ENCODE data around the gene GAD1.

Gene GAD1

GRCh38 chr2:170818752-170819470, 2.2 kb downstream of the GAD1 start:
- WGBS, 2 experiments (ENCODE audit: insufficient coverage in 2 of 2): 2 to 3% methylated on average over 12 to 20 of the region's 30 CpGs
- H3K4me1 ChIP-seq (ENCODE audit: control insufficient read depth, insufficient read depth, low read length, poor library complexity, severe bottlenecking): peaks cover 9% of the 10 kb centered on the region
- H3K36me3 ChIP-seq (ENCODE audit: control insufficient read depth, insufficient read depth, low read length): peaks cover 28% of the 10 kb centered on the region
- no peak overlapping the region for H3K27ac ChIP-seq (ENCODE audit: low read depth, low read length, severe bottlenecking)
- peak overlapping the region; percentile 66 for H3K4me3 ChIP-seq (ENCODE audit: extremely low read depth, insufficient read depth, low read length, poor library complexity, severe bottlenecking)
- H3K9me3 ChIP-seq (ENCODE audit: control insufficient read depth, low read length): no peaks in the 10 kb centered on the region

DNA sequence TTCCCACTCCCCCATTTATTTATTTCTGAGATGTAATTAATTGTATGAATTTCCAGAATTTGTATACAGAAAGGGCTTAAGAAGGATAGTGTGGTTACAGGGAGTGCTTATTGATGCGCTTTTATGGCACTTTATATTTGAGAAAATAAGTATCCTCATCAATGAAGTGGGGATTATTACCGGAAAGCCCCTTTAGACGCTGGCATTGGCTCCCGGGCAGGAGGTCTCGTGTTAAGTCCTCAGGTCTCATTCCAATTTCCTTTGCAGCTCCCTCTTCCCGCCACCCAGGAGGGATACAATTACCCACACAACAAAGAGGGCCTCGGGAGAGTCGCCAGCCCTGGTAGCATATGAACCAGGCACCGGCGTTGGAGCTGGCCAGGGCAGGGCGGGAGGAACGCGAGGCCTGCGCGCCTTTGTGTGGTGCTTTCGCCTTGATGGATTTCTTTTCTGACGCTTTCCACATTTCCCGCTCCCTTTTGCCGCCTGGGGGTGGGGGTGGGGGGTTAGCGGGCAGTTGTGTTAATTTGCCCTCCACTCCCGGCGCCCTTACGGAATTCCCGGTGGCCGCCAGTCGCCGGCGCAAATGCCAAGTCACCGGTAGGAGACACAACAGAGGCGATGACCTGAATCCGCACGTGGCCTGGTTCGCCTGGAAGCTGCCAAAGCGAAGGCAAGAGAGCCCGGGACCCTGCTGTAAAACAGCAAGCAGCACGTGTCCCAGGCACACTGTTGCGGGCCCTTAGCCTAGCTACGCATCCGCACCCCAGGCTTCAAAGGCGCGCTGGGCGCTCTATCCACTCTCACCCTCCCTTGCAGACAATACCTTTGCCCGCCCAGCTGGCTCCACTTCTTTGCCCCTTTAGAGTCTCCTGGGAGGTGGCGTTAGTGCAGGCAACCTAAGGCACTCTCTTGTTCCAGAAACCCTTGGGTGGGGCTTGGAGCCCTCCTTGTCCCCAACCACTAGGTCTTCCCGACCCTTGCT, 3.3 kb downstream of the GAD1 start:
- no peak overlapping the region for H3K27ac ChIP-seq (ENCODE audit: low read depth, low read length, severe bottlenecking)
- peak overlapping the region; percentile 66 for H3K4me3 ChIP-seq (ENCODE audit: extremely low read depth, insufficient read depth, low read length, poor library complexity, severe bottlenecking)
- H3K9me3 ChIP-seq (ENCODE audit: control insufficient read depth, low read length): no peaks in the 10 kb centered on the region
- 70 to 77% methylated on average over 31 to 34 of the region's 45 CpGs for WGBS, 2 experiments (ENCODE audit: insufficient coverage in 2 of 2)
- peaks cover 6% of the 10 kb centered on the region for H3K4me1 ChIP-seq (ENCODE audit: control insufficient read depth, insufficient read depth, low read length, poor library complexity, severe bottlenecking)
- peaks cover 38% of the 10 kb centered on the region for H3K36me3 ChIP-seq (ENCODE audit: control insufficient read depth, insufficient read depth, low read length)

DNA sequence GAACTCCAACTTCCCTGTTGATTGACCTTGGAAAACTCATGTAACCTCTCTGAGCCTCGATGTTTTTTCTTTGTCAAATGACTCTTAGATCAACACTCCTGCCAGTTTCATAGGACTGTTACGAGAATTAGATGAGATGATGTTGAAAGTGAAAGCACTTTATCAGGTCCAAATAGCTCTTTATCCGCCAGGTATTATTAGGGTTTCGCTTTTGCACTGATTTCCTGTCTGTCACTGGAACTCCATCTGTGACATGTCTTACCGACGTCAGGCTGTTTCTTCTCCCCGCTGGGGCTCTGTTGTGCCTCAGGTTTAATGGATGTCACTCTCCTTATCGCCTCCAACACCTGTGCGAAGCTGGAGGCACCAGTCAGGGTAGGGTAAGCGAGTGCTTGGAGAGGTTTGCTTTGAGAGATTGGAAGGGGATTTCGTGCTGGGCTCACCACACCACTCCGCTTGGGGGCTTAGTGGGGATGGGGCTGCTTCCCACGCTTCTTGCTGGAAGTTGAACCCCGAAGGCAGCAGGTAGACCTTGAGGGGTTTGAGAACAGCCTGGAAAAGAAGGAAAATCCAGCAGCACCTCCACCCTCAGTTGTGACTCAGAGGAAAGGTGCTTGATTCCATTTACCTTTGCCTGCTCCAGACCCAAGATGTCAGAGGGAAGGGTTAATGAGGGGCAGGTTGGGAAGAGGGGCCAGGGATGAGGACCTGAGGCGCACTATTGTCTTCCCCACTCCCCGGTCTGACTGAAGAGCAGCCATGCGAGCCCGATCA, 4.3 kb downstream of the GAD1 start:
- peaks cover 5% of the 10 kb centered on the region for H3K4me1 ChIP-seq (ENCODE audit: control insufficient read depth, insufficient read depth, low read length, poor library complexity, severe bottlenecking)
- no peaks in the 10 kb centered on the region for H3K9me3 ChIP-seq (ENCODE audit: control insufficient read depth, low read length)
- H3K27ac ChIP-seq (ENCODE audit: low read depth, low read length, severe bottlenecking): no peak overlapping the region
- H3K4me3 ChIP-seq (ENCODE audit: extremely low read depth, insufficient read depth, low read length, poor library complexity, severe bottlenecking): peak overlapping the region; percentile 8
- H3K36me3 ChIP-seq (ENCODE audit: control insufficient read depth, insufficient read depth, low read length): peaks cover 42% of the 10 kb centered on the region
- WGBS, 2 experiments (ENCODE audit: insufficient coverage in 2 of 2): 77 to 84% methylated on average over 11 to 16 of the region's 18 CpGs

DNA sequence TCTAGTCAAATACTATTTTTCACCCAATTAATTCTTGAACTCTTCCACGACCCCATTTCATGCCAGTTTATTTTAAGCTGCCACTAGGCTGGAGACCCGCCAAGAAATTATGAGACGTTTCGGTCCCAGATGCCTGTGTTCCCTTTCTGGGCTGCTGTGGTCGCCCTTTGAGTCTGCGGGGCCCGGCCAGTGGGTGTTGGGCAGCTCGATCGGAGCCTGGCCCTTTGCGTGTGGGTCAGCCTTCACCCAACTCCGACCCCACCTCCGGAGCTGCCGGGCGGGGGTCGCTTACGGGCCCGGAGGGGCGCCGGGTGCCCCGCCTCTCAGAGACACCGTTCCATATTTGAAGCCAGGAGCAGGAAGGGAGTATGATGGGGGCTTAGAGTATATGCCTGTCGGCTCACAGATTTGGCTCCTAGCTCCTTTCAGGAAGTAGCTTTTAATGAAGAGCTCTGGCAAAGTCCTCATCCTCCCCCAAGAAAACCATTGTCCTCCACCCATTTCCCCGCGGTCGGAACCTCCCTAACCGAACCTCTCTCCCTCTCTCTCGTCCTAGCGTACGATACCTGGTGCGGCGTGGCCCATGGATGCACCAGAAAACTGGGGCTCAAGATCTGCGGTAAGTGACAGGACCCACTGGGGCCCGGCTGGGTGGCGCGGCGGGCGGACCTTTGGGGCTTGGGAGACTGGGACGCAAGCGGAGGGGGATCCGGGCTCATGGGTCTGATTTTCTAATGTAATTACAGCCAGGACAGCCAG, 5.0 kb downstream of the GAD1 start:
- Histone ChIP-seq H3K4me3 (ENCODE audit: extremely low read depth, insufficient read depth, low read length, poor library complexity, severe bottlenecking) (no peak overlapping the region), H3K27ac (ENCODE audit: low read depth, low read length, severe bottlenecking) (no peak overlapping the region), H3K9me3 (ENCODE audit: control insufficient read depth, low read length) (no peaks in the 10 kb centered on the region), H3K36me3 (ENCODE audit: control insufficient read depth, insufficient read depth, low read length) (peaks cover 43% of the 10 kb centered on the region), H3K4me1 (ENCODE audit: control insufficient read depth, insufficient read depth, low read length, poor library complexity, severe bottlenecking) (peaks cover 5% of the 10 kb centered on the region)
- WGBS, 2 experiments (ENCODE audit: insufficient coverage in 2 of 2): 71 to 84% methylated on average over 28 to 38 of the region's 40 CpGs

DNA sequence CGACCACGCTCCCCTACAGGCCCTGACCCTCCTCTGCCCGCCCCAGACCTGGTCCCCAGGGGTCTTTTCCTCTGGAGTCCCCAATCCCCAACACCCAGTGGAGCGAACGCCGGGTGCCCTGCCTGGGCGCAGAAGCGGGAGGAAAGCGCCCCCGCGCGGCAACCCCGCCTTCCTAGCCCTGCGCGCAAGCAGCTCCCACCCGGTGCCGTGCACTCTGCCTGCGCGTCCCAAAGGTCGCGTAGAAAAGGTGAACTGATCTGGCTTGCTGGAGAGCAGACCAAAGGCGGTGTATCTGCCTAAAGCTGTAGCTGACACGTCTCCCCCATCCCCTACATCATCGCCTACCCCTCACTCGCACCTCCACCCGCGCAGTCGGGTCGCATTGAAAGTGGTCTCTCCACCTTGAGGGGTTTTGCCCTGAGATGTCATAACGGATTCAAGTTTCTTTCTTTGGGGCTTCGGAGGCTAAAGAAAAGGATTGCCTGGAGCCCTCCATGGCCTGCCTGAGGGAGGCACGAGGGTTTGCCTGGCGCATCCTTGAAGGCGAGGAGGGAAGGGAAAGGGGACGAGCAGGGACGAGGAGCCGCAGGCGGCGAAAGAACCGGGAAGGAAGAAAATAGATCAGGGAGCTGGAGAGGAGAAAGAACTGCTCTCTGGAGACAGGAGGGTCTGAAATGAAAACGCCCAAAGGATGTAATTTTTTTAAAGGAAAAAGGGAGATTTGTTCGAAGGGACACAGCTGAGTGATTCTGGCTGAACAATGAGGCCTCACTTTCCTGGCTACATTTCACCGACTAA, 5.8 kb downstream of the GAD1 start:
- peaks cover 5% of the 10 kb centered on the region for H3K4me1 ChIP-seq (ENCODE audit: control insufficient read depth, insufficient read depth, low read length, poor library complexity, severe bottlenecking)
- 72 to 75% methylated on average over 31 to 40 of the region's 43 CpGs for WGBS, 2 experiments (ENCODE audit: insufficient coverage in 2 of 2)
- no peaks in the 10 kb centered on the region for H3K9me3 ChIP-seq (ENCODE audit: control insufficient read depth, low read length)
- H3K36me3 ChIP-seq (ENCODE audit: control insufficient read depth, insufficient read depth, low read length): peaks cover 50% of the 10 kb centered on the region
- H3K27ac ChIP-seq (ENCODE audit: low read depth, low read length, severe bottlenecking): no peak overlapping the region
- H3K4me3 ChIP-seq (ENCODE audit: extremely low read depth, insufficient read depth, low read length, poor library complexity, severe bottlenecking): no peak overlapping the region

- peak overlapping the region; percentile 8 for H3K4me3 ChIP-seq (ENCODE audit: extremely low read depth, insufficient read depth, low read length, poor library complexity, severe bottlenecking)
Measured at GRCh38 chr2:170823088-170823897, 6.6 kb downstream of the GAD1 start.

GRCh38 chr2:170823898-170824215, 7.2 kb downstream of the GAD1 start:
- Histone ChIP-seq H3K36me3 (ENCODE audit: control insufficient read depth, insufficient read depth, low read length) (peaks cover 54% of the 10 kb centered on the region), H3K4me1 (ENCODE audit: control insufficient read depth, insufficient read depth, low read length, poor library complexity, severe bottlenecking) (peaks cover 5% of the 10 kb centered on the region), H3K27ac (ENCODE audit: low read depth, low read length, severe bottlenecking) (no peak overlapping the region), H3K9me3 (ENCODE audit: control insufficient read depth, low read length) (no peaks in the 10 kb centered on the region), H3K4me3 (ENCODE audit: extremely low read depth, insufficient read depth, low read length, poor library complexity, severe bottlenecking) (no peak overlapping the region)
- 49 to 54% methylated on average over 7 to 8 of the region's 11 CpGs for WGBS, 2 experiments (ENCODE audit: insufficient coverage in 2 of 2)

More at GRCh38 chr2:170823088-170823897, 6.6 kb downstream of the GAD1 start:
- Histone ChIP-seq H3K9me3 (ENCODE audit: control insufficient read depth, low read length) (no peaks in the 10 kb centered on the region), H3K4me1 (ENCODE audit: control insufficient read depth, insufficient read depth, low read length, poor library complexity, severe bottlenecking) (peaks cover 5% of the 10 kb centered on the region), H3K27ac (ENCODE audit: low read depth, low read length, severe bottlenecking) (no peak overlapping the region), H3K36me3 (ENCODE audit: control insufficient read depth, insufficient read depth, low read length) (peaks cover 54% of the 10 kb centered on the region)
- WGBS, 2 experiments (ENCODE audit: insufficient coverage in 2 of 2): 43 to 54% methylated on average over 27 to 39 of the region's 61 CpGs

DNA sequence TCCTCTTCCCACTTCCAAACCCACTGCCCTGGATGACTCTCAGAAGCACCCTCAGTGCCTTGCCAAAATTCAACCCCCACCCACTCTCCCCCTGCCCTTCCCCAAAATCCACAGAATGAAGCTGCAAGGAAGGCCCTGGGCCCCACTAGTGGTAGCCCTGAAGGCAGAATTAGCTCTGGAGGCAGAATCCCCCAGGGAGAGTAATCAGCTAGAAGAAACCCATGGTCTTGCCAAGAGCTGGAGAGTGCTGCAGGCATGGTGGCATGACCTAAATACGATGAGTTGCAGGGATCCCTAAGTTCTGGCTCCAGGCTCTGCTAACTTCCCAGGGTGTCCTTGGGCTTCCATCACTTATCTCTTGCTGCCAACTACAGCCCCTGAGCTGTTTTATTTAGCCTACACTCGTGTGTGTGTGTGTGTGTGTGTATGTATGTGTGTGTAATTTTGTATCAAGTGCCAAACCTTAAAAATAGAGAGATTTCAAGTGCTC, 7.9 kb downstream of the GAD1 start:
- WGBS, 2 experiments (ENCODE audit: insufficient coverage in 2 of 2): 100% methylated on average over 1 of the region's 2 CpGs
- H3K4me1 ChIP-seq (ENCODE audit: control insufficient read depth, insufficient read depth, low read length, poor library complexity, severe bottlenecking): peaks cover 5% of the 10 kb centered on the region
- H3K27ac ChIP-seq (ENCODE audit: low read depth, low read length, severe bottlenecking): no peak overlapping the region
- no peaks in the 10 kb centered on the region for H3K9me3 ChIP-seq (ENCODE audit: control insufficient read depth, low read length)
- H3K36me3 ChIP-seq (ENCODE audit: control insufficient read depth, insufficient read depth, low read length): peaks cover 58% of the 10 kb centered on the region
- H3K4me3 ChIP-seq (ENCODE audit: extremely low read depth, insufficient read depth, low read length, poor library complexity, severe bottlenecking): no peak overlapping the region

Measured in mesodermal cell (in vitro differentiated cells).